ENCODE data around the gene HSD17B11.
"Not testable (repeated sequence)": the region's sequence is repeated elsewhere in the genome, so short reads cannot be mapped to it uniquely, and the experiment has no call there.

HSD17B11 gene

GRCh38 chr4:87390891-87391575 lies at the start of gene HSD17B11:
TSS of gene HSD17B11 (minus strand) at chr4:87391188. CDS start at chr4:87391070, 118 bp downstream.
- DNase-seq (ENCODE audit: low spot score): peak; percentile 96

GRCh38 chr4:87433342-87433741 lies 42.4 kb upstream of the HSD17B11 start:
- DNase-seq (ENCODE audit: low spot score): no peak

- no peak for DNase-seq (ENCODE audit: low spot score)
These were observed 39.0 kb upstream of the HSD17B11 start for GRCh38 chr4:87430038-87430437.

GRCh38 chr4:87428979-87429378 lies 38.0 kb upstream of the HSD17B11 start:
- no peak for DNase-seq (ENCODE audit: low spot score)

- no peak for DNase-seq (ENCODE audit: low spot score)
These were observed 36.5 kb upstream of the HSD17B11 start for GRCh38 chr4:87427518-87427868.

GRCh38 chr4:87426865-87427517 lies 36.0 kb upstream of the HSD17B11 start:
- DNase-seq (ENCODE audit: low spot score): no peak

GRCh38 chr4:87425711-87426110 lies 34.7 kb upstream of the HSD17B11 start:
- no peak for DNase-seq (ENCODE audit: low spot score)

- peak; percentile 12 for DNase-seq (ENCODE audit: low spot score)
These were observed 33.1 kb upstream of the HSD17B11 start for GRCh38 chr4:87424099-87424543.

- DNase-seq (ENCODE audit: low spot score): peak; percentile 13
These were observed 32.5 kb upstream of the HSD17B11 start for GRCh38 chr4:87423317-87424098.

GRCh38 chr4:87422104-87423052 lies 31.4 kb upstream of the HSD17B11 start, which contains the start of gene NUDT9:
TSS of gene NUDT9 (plus strand) at chr4:87422573. CDS start at chr4:87422906, 333 bp downstream.
- DNase-seq (ENCODE audit: low spot score): peak; percentile 95

- DNase-seq (ENCODE audit: low spot score): no peak
These were observed 29.4 kb upstream of the HSD17B11 start for GRCh38 chr4:87420276-87420830.

- DNase-seq (ENCODE audit: low spot score): no peak
These were observed 28.7 kb upstream of the HSD17B11 start for GRCh38 chr4:87419578-87420249.

GRCh38 chr4:87418410-87418809 lies 27.4 kb upstream of the HSD17B11 start:
- not testable (repeated sequence) for DNase-seq (ENCODE audit: low spot score)

GRCh38 chr4:87416965-87417364 lies 26.0 kb upstream of the HSD17B11 start:
- no peak for DNase-seq (ENCODE audit: low spot score)

GRCh38 chr4:87414816-87415215 lies 23.8 kb upstream of the HSD17B11 start:
- no peak for DNase-seq (ENCODE audit: low spot score)

- DNase-seq (ENCODE audit: low spot score): no peak
These were observed 19.7 kb upstream of the HSD17B11 start for GRCh38 chr4:87410679-87411078.

GRCh38 chr4:87410157-87410556 lies 19.2 kb upstream of the HSD17B11 start:
- DNase-seq (ENCODE audit: low spot score): no peak

GRCh38 chr4:87409420-87409939 lies 18.5 kb upstream of the HSD17B11 start:
- DNase-seq (ENCODE audit: low spot score): no peak

- DNase-seq (ENCODE audit: low spot score): not testable (repeated sequence)
These were observed 15.9 kb upstream of the HSD17B11 start for GRCh38 chr4:87406902-87407301.

GRCh38 chr4:87406462-87406861 lies 15.5 kb upstream of the HSD17B11 start:
- DNase-seq (ENCODE audit: low spot score): no peak
